Measurements from ENCODE around the gene CTSS.

Gene CTSS

DNA sequence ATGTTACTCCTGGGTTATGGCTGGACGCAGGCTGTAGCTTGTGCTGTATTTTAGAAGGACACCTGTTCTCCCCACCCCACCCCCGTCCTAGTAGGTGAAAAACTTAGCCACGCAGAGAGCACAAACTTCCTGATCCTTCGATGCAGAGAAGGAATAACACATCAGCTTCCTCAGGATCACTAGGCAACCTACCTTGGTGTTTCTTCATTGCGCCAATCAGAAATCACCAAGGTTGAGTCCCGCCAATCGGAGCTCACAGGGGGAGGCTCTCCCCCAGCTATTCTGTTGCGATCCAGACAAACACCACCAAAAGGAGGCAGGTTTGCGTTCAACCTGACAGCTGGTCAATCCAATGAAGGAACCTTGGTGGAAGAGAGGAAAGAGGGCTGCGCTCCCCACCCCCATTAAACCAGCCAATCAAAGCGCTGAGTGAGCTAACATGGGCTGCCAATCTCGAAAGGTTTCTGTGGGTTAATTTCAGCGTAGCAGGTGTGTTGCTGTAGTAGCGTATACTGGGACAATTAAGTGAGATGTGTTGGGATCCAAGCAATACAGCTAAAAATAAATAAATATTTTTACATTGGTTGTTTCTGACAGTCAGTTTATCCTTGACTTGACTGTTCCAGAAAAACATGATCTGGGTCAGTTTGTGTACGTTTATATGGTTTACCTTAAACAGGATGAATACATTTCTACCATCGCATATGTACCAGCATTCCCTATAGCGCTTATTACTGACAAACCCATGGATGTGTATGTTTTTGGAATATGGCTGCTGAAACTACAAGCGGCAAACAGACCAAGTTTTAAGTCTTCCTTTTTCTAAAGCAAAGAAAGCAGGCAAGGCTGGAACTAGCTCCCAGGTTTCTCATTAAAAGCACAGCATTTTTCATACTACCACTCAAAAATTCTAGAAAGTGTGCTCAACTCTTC is 68.3 kb downstream of the CTSS start, which contains the start of gene GOLPH3L:
Gene GOLPH3L, minus strand, starts transcription at position 160 of the 933 bp plus-strand sequence. CDS start 2,316 bp downstream, outside the sequence.
- DNase-seq: peak; percentile 99

DNA sequence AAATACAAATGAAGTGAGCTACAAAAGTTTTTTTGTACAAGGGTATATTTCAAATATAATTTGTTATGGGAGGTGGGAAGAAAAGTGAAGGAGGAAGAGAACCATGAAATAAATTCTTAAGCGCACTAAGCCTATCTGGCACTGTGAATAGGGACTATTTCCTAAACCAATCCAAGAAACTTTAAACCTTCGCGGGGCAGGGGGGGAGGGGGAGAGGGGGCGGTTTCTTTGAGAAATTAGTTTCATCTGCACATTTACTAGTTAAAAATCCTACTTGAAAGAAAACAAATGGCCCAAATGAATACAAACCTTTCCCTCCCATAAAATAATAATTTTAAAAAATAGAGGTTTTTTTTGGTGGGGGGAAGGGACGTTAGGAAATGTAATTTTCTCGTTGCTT is 69.0 kb downstream of the CTSS start:
- no peak for DNase-seq

DNA sequence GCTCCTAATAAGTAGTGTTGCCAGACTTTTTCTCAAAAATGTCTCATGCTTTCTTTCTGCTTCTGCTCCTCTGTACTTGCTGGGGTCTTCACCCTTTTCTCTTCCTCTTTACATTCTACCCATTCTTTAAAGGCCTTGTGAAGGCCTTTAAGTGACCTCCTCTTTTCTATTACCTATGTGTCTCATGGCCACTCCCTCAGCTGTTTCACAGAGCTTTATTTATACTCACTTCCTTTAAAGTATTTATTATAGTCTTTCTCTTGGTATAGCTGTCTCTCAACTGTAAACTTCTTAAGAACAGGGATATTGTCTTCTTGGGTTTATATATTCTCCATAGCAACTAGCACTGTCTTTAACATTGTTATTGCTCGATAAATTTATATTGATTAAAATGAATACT is 69.4 kb downstream of the CTSS start:
- no peak for DNase-seq

DNA sequence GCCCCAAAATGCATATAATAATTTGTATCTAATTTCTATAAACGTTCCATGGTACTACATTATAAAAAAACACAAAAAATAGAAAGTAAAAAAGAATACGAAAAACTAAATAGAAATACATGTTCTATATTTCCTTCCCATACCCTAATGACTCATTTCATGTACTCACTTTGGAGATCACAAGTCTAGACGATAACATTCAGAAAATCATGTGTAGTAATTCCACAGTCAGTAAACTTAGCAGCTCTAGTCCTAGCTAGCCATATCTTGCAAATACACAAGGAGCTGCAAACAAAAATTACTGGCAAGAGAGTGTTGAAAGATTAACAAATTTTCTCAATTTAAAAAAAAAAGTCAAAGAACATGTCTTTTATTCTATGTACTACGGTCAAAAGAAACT is 70.0 kb downstream of the CTSS start:
- DNase-seq: no peak

DNA sequence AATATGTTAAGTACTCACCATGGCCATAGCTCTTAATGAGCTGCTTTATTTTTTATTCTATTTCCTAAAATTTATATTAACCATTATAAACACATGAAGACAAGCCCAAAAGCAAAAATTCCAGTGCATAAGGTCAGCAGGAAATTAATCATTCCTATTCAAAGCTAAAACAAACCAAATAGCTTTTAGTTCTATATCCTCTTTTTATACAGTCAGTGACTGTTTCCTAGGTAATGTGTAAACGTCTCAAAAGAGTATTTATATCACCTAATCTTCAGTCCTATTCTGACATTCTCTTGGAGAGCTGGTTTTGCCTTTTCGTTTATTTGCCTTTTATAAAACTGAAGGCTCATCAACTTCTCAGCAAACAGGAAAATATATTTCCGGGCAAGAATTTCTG is 72.9 kb downstream of the CTSS start:
- DNase-seq: no peak

- peak; percentile 6 for DNase-seq
Observed at GRCh38 chr1:150688763-150689162, 76.8 kb downstream of the CTSS start.

DNA sequence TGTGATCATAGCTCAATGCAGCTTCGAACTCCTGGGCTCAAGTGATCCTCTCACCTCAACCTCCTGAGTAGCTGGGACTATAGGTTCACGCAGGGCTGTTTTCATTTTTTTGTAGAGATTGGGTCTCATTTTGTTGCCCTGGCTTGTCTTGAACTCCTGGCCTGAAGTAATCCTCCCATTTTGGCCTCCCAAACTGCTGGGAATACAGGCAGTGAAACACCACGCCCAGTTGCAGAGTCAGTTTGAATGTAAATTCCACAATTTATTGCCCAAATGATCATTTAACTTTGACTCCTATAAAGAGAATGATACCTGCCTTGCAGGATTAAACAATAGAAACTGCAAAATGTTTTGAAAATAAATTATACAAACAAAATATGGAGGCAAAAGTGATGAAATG is 79.3 kb downstream of the CTSS start:
- DNase-seq: no peak

GRCh38 chr1:150683914-150684313 is 81.7 kb downstream of the CTSS start:
- no peak for DNase-seq
